Glutamatergic neuron (in vitro differentiated cells): ENCODE results near the gene DNAH2. TPM values are rescaled to one million over a fixed set of nuclear protein-coding genes. Genes with fewer than 3 reads are reported as not detected.

Source experiments
- DNase-seq: peaks from one replicate; pipeline ENCODE4 v3.0.0; 2022
- H3K27ac Mint-ChIP-seq: one replicate; pipeline ENCODE4 v1.8.0; 2020; ENCODE audit warnings: mild to moderate bottlenecking, mixed read lengths, inconsistent platforms; ENCODE audit not compliant: unreplicated experiment
- H3K27me3 Mint-ChIP-seq: one replicate; pipeline ENCODE4 v1.8.0; 2020; ENCODE audit warnings: mild to moderate bottlenecking, moderate library complexity, mixed read lengths, inconsistent platforms; ENCODE audit not compliant: unreplicated experiment
- H3K36me3 Mint-ChIP-seq: one replicate; pipeline ENCODE4 v1.8.0; 2020; ENCODE audit warnings: mild to moderate bottlenecking, mixed read lengths, inconsistent platforms; ENCODE audit not compliant: unreplicated experiment
- H3K4me1 Mint-ChIP-seq: one replicate; pipeline ENCODE4 v1.8.0; 2020; ENCODE audit warnings: mild to moderate bottlenecking, low read depth, mixed read lengths, inconsistent platforms; ENCODE audit not compliant: unreplicated experiment
- H3K4me3 Mint-ChIP-seq: one replicate; pipeline ENCODE4 v1.8.0; 2020; ENCODE audit warnings: mild to moderate bottlenecking, mixed read lengths, inconsistent platforms; ENCODE audit not compliant: unreplicated experiment
- H3K9me3 Mint-ChIP-seq: one replicate; pipeline ENCODE4 v1.8.0; 2020; ENCODE audit warnings: mild to moderate bottlenecking, moderate library complexity, mixed read lengths, inconsistent platforms; ENCODE audit not compliant: unreplicated experiment
- CTCF ChIP-seq: fragments of 200-600 bp; sonication (generic); IDR thresholded peaks from one replicate; pipeline ENCODE4 v1.5.0; 2021; ENCODE audit not compliant: partially characterized antibody, unreplicated experiment
- total RNA-seq: library from RNA; stranded (reverse); fragmentation: NEBNext Ultra II Directional; extraction: Animal tissue kit (Norgen Biotek cat#: 25700); gene quantifications from one replicate; pipeline ENCODE4 v1.2.1, GENCODE V29; 2021; ENCODE audit not compliant: unreplicated experiment

Gene DNAH2
- total RNA-seq, 1 donor from 2014 or later: 0.07 TPM

GRCh38 chr17:7786866-7787265 lies 69.3 kb downstream of the DNAH2 start:
- Mint-ChIP-seq H3K4me3 (no peak overlapping the region), H3K9me3 (no peaks in the 10 kb centered on the region)

DNA sequence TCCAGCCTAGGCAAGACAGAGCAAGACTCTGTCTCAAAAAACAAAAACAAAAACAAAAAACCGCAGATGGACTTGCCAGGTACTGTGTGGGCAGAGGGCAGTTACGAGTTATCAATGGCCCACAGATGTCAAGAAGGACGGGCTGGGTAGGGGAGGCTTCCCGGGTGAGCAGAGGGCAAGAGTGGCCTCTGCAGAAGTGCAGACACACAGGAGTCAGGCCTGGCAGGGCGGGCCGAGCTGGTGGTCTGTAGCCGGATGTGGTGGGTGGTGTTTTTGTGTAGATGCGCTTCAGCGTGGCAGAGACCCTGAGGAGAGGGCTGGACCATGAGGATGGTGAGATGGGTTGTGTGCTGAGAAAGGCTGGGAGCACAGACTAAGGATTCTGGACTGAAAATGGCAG lies 71.6 kb downstream of the DNAH2 start:
- H3K9me3 Mint-ChIP-seq: no peaks in the 10 kb centered on the region
- H3K4me1 Mint-ChIP-seq: peaks cover 3% of the 10 kb centered on the region
- DNase-seq: no peak
- H3K36me3 Mint-ChIP-seq: no peaks in the 10 kb centered on the region
- peaks cover 4% of the 10 kb centered on the region for H3K27me3 Mint-ChIP-seq
- no peak overlapping the region for H3K27ac Mint-ChIP-seq
- no peak overlapping the region for H3K4me3 Mint-ChIP-seq
- no peak for TF ChIP-seq CTCF

More at GRCh38 chr17:7786866-7787265, 69.3 kb downstream of the DNAH2 start:
- Mint-ChIP-seq H3K36me3 (no peaks in the 10 kb centered on the region), H3K4me1 (peaks cover 3% of the 10 kb centered on the region), H3K27ac (no peak overlapping the region), H3K27me3 (peaks cover 4% of the 10 kb centered on the region)
- DNase-seq: no peak
- TF ChIP-seq CTCF: no peak

- DNase-seq: no peak
- no peak for TF ChIP-seq CTCF
- peaks cover 4% of the 10 kb centered on the region for H3K27me3 Mint-ChIP-seq
- no peak overlapping the region for H3K4me3 Mint-ChIP-seq
- H3K9me3 Mint-ChIP-seq: no peaks in the 10 kb centered on the region
- H3K4me1 Mint-ChIP-seq: peaks cover 3% of the 10 kb centered on the region
- H3K36me3 Mint-ChIP-seq: no peaks in the 10 kb centered on the region
- no peak overlapping the region for H3K27ac Mint-ChIP-seq
These were observed 72.6 kb downstream of the DNAH2 start for GRCh38 chr17:7790150-7790549.

GRCh38 chr17:7792611-7793010 lies 75.1 kb downstream of the DNAH2 start:
- H3K27ac Mint-ChIP-seq: no peak overlapping the region
- H3K9me3 Mint-ChIP-seq: no peaks in the 10 kb centered on the region
- no peak for DNase-seq
- H3K27me3 Mint-ChIP-seq: peaks cover 4% of the 10 kb centered on the region
- H3K4me1 Mint-ChIP-seq: no peaks in the 10 kb centered on the region
- no peaks in the 10 kb centered on the region for H3K36me3 Mint-ChIP-seq
- H3K4me3 Mint-ChIP-seq: no peak overlapping the region
- TF ChIP-seq CTCF: no peak

DNA sequence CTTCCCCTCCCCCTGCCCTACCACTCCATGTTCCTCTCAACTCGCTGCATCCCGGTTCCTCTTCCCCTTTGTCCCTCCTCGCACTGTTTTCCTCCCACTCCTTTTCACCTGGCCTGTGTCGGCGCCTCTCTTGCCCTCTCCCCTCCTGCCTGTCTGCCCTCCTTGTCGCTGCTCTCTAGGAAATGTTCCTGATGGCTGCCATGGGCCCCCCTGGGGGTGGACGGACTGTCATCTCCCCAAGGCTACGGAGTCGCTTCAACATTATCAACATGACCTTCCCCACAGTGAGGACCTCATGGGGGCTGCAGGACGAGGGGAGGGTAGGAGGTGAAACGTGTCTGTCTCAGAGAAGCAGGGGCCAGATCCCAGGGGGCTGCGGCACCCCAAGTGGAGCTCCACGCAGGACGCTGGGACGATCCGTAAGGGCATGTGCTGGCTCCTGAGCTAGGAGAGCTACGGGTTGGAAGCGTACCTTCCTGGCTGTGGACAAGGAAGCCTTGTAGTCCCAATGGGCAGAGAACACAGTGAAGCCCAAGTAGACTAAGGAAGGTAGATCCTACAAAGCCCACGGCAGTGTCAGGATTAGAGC lies 76.6 kb downstream of the DNAH2 start:
- no peak for TF ChIP-seq CTCF
- DNase-seq: no peak
- Mint-ChIP-seq H3K27ac (no peak overlapping the region), H3K4me3 (no peak overlapping the region), H3K9me3 (no peaks in the 10 kb centered on the region), H3K27me3 (peaks cover 1% of the 10 kb centered on the region), H3K4me1 (no peaks in the 10 kb centered on the region), H3K36me3 (no peaks in the 10 kb centered on the region)
